ENCODE results near the gene EMP1. TPM values are rescaled to one million over a fixed set of nuclear protein-coding genes. Genes with fewer than 3 reads are reported as not detected.

The EMP1 gene
- total RNA-seq, 2 donors from 2014 or later: 295 to 1,389 TPM

DNA sequence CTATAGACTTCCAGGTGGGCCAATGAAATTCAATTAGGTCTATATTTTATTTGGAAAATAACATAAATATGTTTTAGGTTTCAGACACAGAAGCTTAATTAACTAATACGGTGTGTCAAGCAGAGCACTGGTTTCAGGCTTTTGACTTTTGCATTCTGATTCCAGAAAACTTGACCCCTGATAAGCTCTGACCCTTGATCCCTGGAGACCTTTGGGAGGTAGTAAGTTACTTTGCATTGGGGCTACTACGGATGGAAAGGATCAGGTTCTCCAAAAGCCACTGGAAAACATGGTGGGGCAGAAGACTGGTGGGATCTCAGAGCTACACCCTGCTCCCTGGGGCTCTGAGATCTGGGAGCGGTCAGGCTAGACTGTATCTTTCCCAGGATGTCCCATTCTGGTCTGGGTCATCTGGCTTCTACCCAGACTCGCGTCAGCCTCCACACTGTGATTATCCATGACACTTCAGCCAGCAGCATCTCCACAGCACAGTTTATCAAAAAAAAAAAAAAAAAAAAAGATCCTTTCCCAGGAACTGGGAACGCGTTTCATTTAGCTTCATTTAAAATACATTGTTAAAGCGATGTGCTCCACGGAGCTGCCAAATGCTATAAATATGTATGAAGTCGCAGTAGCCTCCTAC, 17.8 kb upstream of the EMP1 start:
- Histone ChIP-seq H3K27ac (no peak overlapping the region), H3K4me3 (peak overlapping the region; percentile 41), H3K4me1 (ENCODE audit: control insufficient read depth in 1 of 2, low read depth in 2 of 2) (peaks cover 10 to 17% of the 10 kb centered on the region in 2 donors), H3K9me3 (no peaks in the 10 kb centered on the region), H3K36me3 (no peaks in the 10 kb centered on the region), H3K27me3 (replicated peaks; ENCODE audit: insufficient read depth) (no peaks in the 10 kb centered on the region)
- TF ChIP-seq, protein P1, sequence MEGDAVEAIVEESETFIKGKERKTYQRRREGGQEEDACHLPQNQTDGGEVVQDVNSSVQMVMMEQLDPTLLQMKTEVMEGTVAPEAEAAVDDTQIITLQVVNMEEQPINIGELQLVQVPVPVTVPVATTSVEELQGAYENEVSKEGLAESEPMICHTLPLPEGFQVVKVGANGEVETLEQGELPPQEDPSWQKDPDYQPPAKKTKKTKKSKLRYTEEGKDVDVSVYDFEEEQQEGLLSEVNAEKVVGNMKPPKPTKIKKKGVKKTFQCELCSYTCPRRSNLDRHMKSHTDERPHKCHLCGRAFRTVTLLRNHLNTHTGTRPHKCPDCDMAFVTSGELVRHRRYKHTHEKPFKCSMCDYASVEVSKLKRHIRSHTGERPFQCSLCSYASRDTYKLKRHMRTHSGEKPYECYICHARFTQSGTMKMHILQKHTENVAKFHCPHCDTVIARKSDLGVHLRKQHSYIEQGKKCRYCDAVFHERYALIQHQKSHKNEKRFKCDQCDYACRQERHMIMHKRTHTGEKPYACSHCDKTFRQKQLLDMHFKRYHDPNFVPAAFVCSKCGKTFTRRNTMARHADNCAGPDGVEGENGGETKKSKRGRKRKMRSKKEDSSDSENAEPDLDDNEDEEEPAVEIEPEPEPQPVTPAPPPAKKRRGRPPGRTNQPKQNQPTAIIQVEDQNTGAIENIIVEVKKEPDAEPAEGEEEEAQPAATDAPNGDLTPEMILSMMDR (IDR thresholded peaks at IDR 0.05): no peak
- DNase-seq (ENCODE audit: low spot score): no peak
- ATAC-seq (ENCODE audit: insufficient number of reproducible peaks, low FRiP score, low read depth): no peak

DNA sequence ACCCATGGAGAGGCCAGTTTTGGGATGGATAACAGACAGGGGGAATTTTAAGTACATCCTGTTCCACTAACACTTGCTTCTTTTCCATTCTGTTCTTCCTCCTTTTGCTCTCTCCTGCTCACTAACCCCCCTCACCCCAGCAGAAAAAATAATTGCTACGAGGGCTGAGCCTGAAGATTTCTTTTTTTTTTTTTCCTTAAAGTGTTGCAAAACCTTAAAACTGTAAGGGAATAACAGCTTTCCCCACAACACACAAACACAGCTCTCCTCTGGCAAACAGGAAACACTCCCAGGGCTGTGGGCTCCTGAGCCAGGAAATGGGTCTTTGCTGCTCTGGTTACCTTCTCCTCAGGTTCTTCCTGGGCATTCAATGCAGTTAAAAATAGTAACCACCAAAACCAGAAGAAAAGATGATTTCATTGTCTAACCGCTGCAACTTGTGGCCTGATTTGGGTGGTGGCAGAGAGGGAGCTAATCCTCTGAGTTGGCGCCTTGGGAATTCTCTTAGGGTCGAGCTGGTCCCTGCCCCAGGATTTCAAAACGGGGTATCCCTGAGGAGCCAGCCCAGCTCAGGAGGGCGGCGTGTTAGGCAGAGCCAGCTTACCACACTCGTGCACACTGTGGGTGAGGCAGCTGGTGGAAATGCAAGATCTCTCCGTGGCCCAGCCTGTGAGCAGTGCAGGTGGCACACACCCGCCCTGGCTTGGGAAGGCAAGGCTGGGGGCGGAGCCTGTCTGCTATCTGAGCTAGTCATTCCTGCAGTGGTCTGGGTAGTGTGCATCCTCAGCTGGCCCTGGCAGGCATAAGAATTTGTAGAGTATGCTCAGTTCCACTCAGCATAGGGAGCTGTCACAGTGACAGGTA, 17.1 kb upstream of the EMP1 start:
- H3K36me3 ChIP-seq: no peaks in the 10 kb centered on the region
- peaks cover 7 to 15% of the 10 kb centered on the region in 2 donors for H3K4me1 ChIP-seq (ENCODE audit: control insufficient read depth in 1 of 2, low read depth in 2 of 2)
- peak overlapping the region; percentile 4 to 49 for H3K27ac ChIP-seq
- ATAC-seq (ENCODE audit: insufficient number of reproducible peaks, low FRiP score, low read depth) (no peak), DNase-seq (ENCODE audit: low spot score) (no peak)
- H3K9me3 ChIP-seq: no peaks in the 10 kb centered on the region
- no peaks in the 10 kb centered on the region for H3K27me3 ChIP-seq (replicated peaks; ENCODE audit: insufficient read depth)
- peak overlapping the region; percentile 41 for H3K4me3 ChIP-seq
- TF ChIP-seq, protein P1 (IDR thresholded peaks at IDR 0.05): no peak

DNA sequence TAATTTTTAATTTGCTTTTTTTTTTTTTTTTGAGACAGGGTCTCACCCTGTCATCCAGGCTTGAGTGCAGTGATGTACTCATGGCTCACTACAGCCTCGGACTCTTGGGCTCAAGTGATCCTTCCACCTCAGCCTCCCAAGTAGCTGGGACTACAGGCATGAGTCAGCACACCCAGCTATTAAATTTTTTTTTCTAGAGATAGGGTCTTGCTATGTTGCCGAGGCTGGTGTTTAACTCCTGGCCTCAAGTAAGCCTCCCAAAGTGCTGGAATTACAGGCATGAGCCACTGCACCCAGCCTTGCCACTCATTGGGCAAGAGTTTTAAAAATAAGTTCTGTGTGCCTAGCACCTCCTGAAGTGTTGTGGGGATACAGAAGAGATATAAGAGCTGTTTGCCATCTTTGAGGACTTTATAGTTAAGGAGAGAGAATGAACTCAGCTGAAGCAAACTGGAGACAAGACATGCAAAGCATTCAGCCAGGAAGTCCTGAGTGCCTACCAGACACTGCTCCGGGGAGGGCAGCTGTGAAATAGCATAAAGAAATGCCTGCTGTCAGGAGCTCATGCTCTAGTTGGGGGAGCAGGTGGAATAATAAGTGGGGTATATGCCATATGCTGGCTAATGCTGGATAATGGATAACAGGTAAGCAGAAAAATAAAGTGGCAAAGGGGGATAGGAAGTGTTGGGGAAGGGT, 15.0 kb upstream of the EMP1 start:
- no peak overlapping the region for H3K27ac ChIP-seq
- H3K27me3 ChIP-seq (replicated peaks; ENCODE audit: insufficient read depth): no peaks in the 10 kb centered on the region
- DNase-seq (ENCODE audit: low spot score) (no peak), ATAC-seq (ENCODE audit: insufficient number of reproducible peaks, low FRiP score, low read depth) (no peak)
- H3K36me3 ChIP-seq: no peaks in the 10 kb centered on the region
- H3K4me1 ChIP-seq (ENCODE audit: control insufficient read depth in 1 of 2, low read depth in 2 of 2): peaks cover 7 to 15% of the 10 kb centered on the region in 2 donors
- no peaks in the 10 kb centered on the region for H3K9me3 ChIP-seq
- TF ChIP-seq, protein P1 (IDR thresholded peaks at IDR 0.05): no peak
- no peak overlapping the region for H3K4me3 ChIP-seq

DNA sequence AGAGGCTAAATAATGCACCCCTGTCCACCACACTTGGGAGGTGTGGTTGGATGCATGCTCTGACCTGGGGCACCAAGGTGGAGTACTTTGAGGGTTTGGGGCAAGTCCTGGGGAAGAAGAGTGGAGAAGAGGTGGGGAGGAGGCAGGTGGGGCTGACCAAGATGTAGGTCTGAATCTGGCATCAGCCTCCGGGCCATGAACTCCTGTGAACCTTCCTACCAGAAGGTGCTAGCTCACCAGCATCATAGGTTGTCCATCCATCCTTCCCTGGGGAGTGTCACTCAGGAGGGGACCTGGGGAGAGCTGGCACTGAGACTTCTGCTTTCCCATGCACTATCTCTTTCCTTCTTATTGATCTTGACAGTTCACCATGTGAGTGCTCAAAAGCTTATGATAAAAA, 13.6 kb upstream of the EMP1 start:
- TF ChIP-seq, protein P1 (IDR thresholded peaks at IDR 0.05): no peak
- no peak overlapping the region for H3K27ac ChIP-seq

DNA sequence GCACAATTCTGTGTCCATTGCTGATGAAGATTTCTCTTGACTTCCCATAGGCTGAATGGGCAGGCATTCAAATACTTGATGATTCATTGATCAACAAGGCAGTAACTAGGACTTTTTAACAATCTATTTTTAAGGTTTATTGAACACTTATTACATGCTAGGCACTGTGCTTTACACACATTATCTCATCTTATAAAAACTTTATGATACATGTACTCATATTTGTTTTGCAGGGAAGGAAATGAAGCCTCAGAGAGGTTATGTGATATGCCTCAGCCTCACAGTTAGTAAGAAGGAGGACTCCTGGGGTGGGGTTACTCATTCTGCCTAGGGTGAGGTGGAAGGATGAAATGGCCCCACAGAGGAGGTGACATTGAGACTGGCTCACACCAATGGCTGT, 12.9 kb upstream of the EMP1 start:
- ATAC-seq (ENCODE audit: insufficient number of reproducible peaks, low FRiP score, low read depth): no peak
- H3K4me3 ChIP-seq: no peak overlapping the region
- H3K36me3 ChIP-seq: no peaks in the 10 kb centered on the region
- H3K27me3 ChIP-seq (replicated peaks; ENCODE audit: insufficient read depth): no peaks in the 10 kb centered on the region
- DNase-seq (ENCODE audit: low spot score): no peak
- H3K4me1 ChIP-seq (ENCODE audit: control insufficient read depth in 1 of 2, low read depth in 2 of 2): peaks cover 7 to 17% of the 10 kb centered on the region in 2 donors
- H3K9me3 ChIP-seq: no peaks in the 10 kb centered on the region
- TF ChIP-seq, protein P1 (IDR thresholded peaks at IDR 0.05): no peak
- no peak overlapping the region for H3K27ac ChIP-seq

More for the DNA sequence above, 13.6 kb upstream of the EMP1 start:
- H3K4me3 ChIP-seq: no peak overlapping the region
- DNase-seq (ENCODE audit: low spot score) (no peak), ATAC-seq (ENCODE audit: insufficient number of reproducible peaks, low FRiP score, low read depth) (no peak)
- peaks cover 7 to 15% of the 10 kb centered on the region in 2 donors for H3K4me1 ChIP-seq (ENCODE audit: control insufficient read depth in 1 of 2, low read depth in 2 of 2)
- H3K27me3 ChIP-seq (replicated peaks; ENCODE audit: insufficient read depth): no peaks in the 10 kb centered on the region
- H3K36me3 ChIP-seq: no peaks in the 10 kb centered on the region
- H3K9me3 ChIP-seq: no peaks in the 10 kb centered on the region
